ENCODE results near the gene ABCA8.

- TF ChIP-seq RFX5 (IDR thresholded peaks at IDR 0.05; ENCODE audit: borderline replicate concordance, low read depth, low read length), result no peak
- TF ChIP-seq CTCF (IDR thresholded peaks at IDR 0.05; ENCODE audit: control extremely low read depth in 1 of 3, insufficient read depth in 1 of 3, low read depth in 1 of 3, low read length in 3 of 3), result no peak
- TF ChIP-seq YY1 (IDR thresholded peaks at IDR 0.05; ENCODE audit: low read depth, low read length), result no peak
- TF ChIP-seq CREB1 (IDR thresholded peaks at IDR 0.05), result no peak
Measured at GRCh38 chr17:68903286-68903685, 51.9 kb downstream of the ABCA8 start.
